ENCODE data around the gene EFHC2.

DNA sequence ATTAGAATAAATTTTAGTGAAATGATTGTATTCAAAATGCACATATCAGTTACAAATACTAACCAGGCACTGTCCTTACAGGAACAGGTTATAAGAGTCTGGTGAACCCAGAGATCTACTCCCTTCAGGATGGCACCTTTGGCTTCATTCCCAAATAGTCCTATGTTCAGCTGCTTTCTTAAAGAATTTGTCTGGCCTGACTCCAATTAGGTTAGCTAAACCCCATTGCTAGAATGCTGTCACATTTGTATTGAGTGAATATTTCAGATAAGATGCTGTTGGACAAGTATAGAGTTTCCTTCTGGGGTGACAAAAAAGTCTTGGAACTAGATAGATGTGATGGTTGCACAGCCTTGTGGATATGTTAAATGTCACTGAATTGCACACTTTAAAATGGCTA, 69.4 kb downstream of the EFHC2 start:
- TF ChIP-seq GLIS3 (CRISPR knock-in tag; IDR thresholded peaks at IDR 0.05) (no peak), ZC3H10 (CRISPR knock-in tag; IDR thresholded peaks at IDR 0.05) (no peak), ZNF8 (CRISPR knock-in tag; IDR thresholded peaks at IDR 0.05) (no peak), ZFP3 (CRISPR knock-in tag; IDR thresholded peaks at IDR 0.05) (no peak)
- TF ChIP-seq, protein P1, sequence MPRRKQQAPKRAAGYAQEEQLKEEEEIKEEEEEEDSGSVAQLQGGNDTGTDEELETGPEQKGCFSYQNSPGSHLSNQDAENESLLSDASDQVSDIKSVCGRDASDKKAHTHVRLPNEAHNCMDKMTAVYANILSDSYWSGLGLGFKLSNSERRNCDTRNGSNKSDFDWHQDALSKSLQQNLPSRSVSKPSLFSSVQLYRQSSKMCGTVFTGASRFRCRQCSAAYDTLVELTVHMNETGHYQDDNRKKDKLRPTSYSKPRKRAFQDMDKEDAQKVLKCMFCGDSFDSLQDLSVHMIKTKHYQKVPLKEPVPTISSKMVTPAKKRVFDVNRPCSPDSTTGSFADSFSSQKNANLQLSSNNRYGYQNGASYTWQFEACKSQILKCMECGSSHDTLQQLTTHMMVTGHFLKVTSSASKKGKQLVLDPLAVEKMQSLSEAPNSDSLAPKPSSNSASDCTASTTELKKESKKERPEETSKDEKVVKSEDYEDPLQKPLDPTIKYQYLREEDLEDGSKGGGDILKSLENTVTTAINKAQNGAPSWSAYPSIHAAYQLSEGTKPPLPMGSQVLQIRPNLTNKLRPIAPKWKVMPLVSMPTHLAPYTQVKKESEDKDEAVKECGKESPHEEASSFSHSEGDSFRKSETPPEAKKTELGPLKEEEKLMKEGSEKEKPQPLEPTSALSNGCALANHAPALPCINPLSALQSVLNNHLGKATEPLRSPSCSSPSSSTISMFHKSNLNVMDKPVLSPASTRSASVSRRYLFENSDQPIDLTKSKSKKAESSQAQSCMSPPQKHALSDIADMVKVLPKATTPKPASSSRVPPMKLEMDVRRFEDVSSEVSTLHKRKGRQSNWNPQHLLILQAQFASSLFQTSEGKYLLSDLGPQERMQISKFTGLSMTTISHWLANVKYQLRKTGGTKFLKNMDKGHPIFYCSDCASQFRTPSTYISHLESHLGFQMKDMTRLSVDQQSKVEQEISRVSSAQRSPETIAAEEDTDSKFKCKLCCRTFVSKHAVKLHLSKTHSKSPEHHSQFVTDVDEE (CRISPR knock-in tag; IDR thresholded peaks at IDR 0.05) = no peak
- TF ChIP-seq, protein P2, sequence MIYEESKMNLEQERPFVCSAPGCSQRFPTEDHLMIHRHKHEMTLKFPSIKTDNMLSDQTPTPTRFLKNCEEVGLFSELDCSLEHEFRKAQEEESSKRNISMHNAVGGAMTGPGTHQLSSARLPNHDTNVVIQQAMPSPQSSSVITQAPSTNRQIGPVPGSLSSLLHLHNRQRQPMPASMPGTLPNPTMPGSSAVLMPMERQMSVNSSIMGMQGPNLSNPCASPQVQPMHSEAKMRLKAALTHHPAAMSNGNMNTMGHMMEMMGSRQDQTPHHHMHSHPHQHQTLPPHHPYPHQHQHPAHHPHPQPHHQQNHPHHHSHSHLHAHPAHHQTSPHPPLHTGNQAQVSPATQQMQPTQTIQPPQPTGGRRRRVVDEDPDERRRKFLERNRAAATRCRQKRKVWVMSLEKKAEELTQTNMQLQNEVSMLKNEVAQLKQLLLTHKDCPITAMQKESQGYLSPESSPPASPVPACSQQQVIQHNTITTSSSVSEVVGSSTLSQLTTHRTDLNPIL (CRISPR knock-in tag; IDR thresholded peaks at IDR 0.05; ENCODE audit: low read depth) = no peak
